GM19240 (cell line): Measurements from ENCODE around the gene CTNNBIP1.
"Not testable (repeated sequence)": the region's sequence is repeated elsewhere in the genome, so short reads cannot be mapped to it uniquely, and the experiment has no call there.

Source experiments
- DNase-seq: peaks from one replicate; pipeline ENCODE4 v3.0.0; 2011; ENCODE audit warnings: low spot score; ENCODE audit not compliant: insufficient read length

The CTNNBIP1 gene

GRCh38 chr1:9910076-9910422 lies at the start of gene CTNNBIP1:
Gene CTNNBIP1, minus strand, starts transcription at chr1:9910269. Its CDS starts 38,205 bp downstream, at chr1:9872064.
- peak; percentile 88 for DNase-seq

DNA sequence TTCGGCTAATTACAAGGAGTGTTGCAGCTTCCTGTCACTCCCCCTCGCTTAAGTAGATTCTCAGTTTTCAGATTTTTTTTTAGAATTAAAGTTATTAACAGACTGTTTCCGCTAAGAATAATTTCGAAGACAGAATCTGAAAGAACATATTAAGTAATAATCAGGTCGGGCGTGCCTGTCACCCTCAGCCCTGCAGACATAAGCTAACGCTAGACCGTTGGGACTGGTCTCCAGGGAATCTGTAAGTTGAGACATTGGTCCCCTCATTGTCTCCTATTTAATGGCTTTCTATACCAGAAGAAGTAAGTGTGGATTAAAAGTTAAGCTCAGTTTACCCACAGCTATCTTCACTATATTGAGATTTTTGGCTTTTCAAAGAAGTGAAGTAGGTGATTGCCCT lies 47.7 kb upstream of the CTNNBIP1 start:
- DNase-seq, result no peak

DNA sequence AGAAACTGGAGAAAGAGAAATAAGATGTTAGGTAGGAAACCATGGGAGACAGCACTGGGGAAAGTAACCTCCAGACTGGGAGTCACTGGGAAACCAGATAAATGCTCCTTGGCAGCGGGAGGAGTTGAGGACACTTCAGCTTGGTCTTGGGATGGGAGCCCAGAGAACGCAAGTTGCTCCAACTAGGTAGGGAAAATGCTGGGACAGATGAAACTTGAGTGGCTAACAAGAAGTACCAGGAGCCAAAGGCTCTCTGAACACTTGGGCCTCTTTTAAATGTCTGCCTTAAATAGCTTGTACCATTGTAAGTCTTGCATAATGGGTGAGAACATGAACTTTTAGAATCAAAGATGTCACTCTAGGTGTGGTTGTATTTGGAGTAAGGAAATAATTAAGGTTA lies 36.2 kb upstream of the CTNNBIP1 start:
- no peak for DNase-seq

GRCh38 chr1:9942939-9943788 lies 33.1 kb upstream of the CTNNBIP1 start, which contains the start of the genes LZIC and NMNAT1:
Gene LZIC, minus strand, starts transcription at chr1:9943391. Its CDS starts 6,772 bp downstream, at chr1:9936619.
Gene NMNAT1, plus strand, starts transcription at chr1:9943475. Its CDS starts 28,599 bp downstream, at chr1:9972074.
- DNase-seq, result peak; percentile 82

- DNase-seq, result peak; percentile 5
Observed at GRCh38 chr1:9942399-9942938, 32.4 kb upstream of the CTNNBIP1 start.

DNA sequence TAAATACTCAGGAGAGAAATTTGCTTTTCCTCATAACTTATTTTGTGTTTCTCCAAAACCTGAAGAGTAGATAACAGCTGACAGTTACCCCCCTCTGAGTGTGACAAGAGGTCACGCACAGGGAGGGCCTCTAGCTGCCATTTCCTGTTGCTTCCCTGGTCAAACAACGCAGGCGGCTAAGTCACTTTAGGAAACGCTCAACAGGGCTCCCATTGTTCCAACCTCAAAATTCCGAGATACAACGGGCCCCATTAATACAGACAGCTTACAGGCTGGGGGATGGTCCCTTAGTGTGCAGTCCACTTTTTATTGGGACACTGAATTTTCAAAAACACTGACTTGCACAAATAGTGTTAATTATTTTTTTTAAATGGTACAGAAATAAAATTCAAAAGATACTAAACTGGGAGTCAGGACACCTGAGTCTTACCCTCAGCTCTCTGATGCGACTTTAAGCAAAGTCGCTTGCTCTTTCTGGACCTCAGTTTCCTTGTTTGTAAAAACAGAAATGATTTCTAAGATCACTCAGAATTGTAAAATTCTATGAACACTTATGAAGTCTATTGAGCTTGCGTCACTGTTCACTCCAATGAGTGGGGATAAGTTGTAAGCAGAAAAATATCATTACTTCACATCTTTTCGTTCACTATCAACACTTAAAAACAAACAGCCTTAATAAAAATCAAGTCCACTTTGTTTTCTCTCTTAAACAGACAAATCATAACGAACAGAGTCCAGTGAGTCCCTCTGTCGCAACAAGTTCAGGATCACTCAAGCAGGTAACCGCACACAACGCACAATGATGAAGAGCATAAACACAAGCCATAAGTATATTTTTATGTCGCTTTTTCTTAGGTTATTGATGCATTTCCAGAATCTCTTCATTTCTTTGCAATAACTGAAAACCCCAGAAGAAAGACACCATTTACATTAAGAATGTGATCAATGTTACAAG lies 19.6 kb upstream of the CTNNBIP1 start:
- DNase-seq, result no peak

- no peak for DNase-seq
Observed at GRCh38 chr1:9927259-9927658, 17.2 kb upstream of the CTNNBIP1 start.

- no peak for DNase-seq
Observed at GRCh38 chr1:9922342-9922741, 12.3 kb upstream of the CTNNBIP1 start.

DNA sequence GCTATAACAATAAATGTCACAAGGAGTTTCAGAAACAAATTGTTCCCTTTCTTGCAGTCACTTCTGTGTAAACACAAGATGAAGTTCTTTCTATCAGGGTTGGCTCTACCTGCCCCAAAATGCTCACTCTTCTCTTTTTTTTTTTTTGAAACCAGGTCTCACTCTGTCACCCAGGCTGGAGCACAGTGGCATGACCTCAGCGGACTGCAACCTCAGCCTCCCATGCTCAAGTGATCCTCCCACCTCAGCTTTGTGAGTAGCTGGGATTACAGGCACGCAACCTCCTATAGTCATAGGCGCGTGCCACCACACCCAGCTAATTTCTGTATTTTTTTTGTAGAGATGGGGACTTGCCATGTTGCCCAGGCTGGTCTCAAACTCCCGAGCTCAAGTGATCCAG lies 10.5 kb upstream of the CTNNBIP1 start:
- no peak for DNase-seq

GRCh38 chr1:9917901-9918300 lies 7.8 kb upstream of the CTNNBIP1 start:
- DNase-seq, result no peak

DNA sequence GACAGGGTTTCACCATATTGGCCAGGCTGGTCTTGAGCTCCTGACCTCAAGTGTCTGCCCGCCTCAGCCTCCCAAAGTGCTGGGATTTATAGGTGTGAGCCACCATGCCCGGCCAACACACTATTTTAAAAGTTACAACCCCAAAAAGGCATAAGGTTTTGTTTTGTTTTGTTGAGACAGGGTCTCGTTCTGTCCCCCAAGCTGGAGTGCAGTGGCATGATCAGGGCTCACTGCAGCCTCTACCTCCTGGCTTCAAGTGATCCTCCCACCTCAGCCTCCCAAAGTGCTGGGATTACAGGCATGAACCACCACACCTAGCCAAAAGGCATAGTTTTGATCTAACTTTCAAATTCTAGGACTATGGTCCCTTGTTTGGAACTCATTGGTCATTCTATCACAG lies 7.4 kb upstream of the CTNNBIP1 start:
- not testable (repeated sequence) for DNase-seq

GRCh38 chr1:9916452-9916851 lies 6.4 kb upstream of the CTNNBIP1 start:
- DNase-seq, result no peak

DNA sequence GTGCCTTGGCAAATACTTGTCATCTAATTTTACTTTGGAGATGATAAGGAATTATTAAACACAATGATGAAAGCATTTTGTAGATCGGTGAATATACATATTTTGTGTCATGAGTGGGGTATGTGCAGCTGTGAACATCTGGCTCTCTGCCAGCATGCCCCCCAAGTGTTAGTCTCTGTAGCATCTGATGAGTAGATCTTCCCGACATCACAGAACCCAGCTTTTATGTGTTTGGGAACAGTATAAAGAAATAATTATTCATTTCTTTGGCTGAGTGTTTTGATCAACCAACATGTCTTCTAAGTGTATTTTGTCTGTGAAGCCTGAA lies 4.5 kb upstream of the CTNNBIP1 start:
- DNase-seq, result no peak

DNA sequence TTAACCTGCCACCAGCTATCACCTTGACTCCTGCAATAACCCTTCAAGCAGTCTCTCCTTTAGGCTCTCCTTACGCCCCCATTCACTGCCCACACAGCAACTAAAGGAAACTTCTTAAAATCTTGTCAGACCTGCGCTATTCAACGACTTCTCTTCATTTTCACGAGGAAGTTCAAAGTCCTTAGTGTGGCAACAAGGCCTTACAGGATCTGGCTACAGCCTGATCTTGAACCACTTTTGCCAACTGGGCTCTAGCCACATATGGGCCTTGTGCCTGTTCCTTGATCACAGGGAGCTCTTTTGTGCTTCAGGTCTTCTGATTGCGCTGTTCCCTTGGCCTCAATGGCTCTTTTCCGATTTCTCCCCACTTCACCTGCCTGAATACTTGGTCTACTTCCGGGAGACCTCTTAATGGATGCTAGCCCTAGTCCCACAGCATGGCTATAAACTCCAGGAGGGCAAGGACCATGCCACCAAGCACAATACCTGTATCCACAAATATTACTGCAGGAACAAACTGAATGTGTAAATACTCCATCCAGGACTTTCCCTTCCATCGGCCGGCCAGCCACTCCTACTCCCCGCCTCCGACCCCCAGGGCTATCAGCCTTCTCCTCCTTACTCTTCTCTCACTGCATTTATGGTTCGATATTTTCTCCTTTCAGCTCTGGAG lies 2.3 kb upstream of the CTNNBIP1 start:
- DNase-seq, result no peak

DNA sequence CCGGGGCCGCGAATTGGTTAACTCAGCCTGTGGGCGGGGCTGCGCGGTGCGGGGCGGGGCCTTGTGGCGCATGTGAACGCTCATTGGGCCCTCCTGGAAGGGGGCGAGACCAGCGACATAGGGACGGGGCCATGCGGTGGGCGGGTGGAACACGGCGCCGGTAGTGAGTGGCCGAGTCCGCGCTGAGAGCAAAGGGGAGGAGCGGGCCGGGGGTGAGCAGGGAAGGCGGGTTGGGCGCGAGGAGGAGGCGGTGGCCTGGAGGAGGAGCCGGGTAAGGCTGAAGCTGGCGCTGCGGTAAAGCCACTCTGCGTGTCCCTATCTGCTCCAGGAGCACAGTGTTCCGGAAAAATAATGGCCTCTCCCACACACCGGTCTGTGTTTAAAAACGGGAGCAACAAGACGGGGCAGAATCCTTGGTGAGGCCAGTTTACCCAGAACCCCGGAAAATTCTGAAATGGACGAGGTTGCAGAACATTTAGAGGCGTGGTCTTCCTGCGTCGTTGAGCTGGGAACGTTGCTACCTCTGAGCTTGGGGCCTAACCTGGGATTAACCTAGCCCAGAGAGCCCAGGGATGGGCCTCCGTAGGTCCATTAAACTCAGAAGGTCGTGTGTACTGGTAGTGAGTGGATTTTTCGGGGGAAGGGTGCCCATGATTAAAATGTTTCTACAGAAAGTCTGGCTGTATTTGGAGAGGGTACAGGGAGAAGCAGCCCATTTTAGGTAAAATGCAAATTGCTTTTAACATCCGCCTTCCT lies 532 bp upstream of the CTNNBIP1 start:
- peak; percentile 96 for DNase-seq

- no peak for DNase-seq
Observed at GRCh38 chr1:9909234-9910046, 629 bp downstream of the CTNNBIP1 start.

GRCh38 chr1:9908871-9909233 lies 1.2 kb downstream of the CTNNBIP1 start:
- DNase-seq, result no peak

GRCh38 chr1:9907441-9907840 lies 2.6 kb downstream of the CTNNBIP1 start:
- DNase-seq, result no peak

GRCh38 chr1:9906466-9906865 lies 3.6 kb downstream of the CTNNBIP1 start:
- DNase-seq, result no peak

DNA sequence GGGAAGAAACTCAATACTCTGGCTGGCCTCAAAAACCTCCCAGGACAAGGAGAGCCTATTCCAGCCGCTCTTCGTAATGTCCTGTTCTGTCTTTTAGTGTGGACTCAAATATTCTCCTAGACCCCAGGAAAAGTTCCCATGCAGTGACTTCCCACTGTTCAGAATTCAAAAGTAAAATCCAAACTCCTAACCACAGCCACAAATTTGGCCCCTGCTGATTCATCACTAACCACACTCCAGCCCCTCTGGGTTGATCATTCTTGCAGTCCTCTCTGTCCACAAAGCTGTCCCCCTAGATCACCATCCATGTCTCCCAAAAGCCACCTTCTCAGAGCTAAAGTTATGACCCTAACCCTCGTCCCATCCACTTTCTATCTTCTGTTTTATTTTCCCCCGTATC lies 5.1 kb downstream of the CTNNBIP1 start:
- DNase-seq, result no peak
